C4-2B (cell line): Measurements from ENCODE around the gene MATR3.
"Not testable (repeated sequence)": the region's sequence is repeated elsewhere in the genome, so short reads cannot be mapped to it uniquely, and the experiment has no call there.

Source experiments
- H3K27ac ChIP-seq: fragments of 450-650 bp; 2 replicates; pipeline ENCODE4 v1.5.1; 2017
- CTCF ChIP-seq: fragments of 450-650 bp; conservative IDR thresholded peaks from 2 replicates; pipeline ENCODE4 v1.5.1; 2017; ENCODE audit warnings: mild to moderate bottlenecking
- ZFX ChIP-seq: fragments of 450-650 bp; IDR thresholded peaks from 2 replicates; pipeline ENCODE4 v1.6.1; 2017

The MATR3 gene

GRCh38 chr5:139342423-139342723 lies 48.8 kb downstream of the MATR3 start:
- H3K27ac ChIP-seq = peak overlapping the region; percentile 94
- TF ChIP-seq CTCF (no peak), ZFX (no peak)

GRCh38 chr5:139343476-139343875 lies 49.9 kb downstream of the MATR3 start:
- no peak overlapping the region for H3K27ac ChIP-seq
- TF ChIP-seq ZFX = no peak
- TF ChIP-seq CTCF = no peak

DNA sequence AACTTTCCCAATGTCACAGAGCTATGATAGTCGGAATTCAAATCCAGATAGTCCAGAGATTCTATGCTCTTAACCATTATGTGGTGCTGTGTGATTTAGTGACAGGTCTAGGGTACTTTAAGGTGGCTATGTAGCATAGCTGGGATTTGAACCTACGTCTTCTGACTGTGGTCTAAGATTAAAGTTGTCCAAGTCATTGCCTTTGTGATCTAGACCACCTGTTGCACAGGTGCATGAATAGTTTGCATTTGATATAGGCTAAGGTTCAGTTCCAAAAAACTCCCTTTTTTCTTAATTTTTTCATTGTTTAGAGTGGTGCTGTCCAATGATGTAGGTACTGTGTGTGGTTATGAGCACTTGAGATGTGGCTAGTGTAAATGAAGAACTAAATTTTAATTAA lies 50.6 kb downstream of the MATR3 start:
- TF ChIP-seq ZFX (no peak), CTCF (no peak)
- no peak overlapping the region for H3K27ac ChIP-seq

GRCh38 chr5:139345442-139345841 lies 51.9 kb downstream of the MATR3 start:
- not testable (repeated sequence) for H3K27ac ChIP-seq

DNA sequence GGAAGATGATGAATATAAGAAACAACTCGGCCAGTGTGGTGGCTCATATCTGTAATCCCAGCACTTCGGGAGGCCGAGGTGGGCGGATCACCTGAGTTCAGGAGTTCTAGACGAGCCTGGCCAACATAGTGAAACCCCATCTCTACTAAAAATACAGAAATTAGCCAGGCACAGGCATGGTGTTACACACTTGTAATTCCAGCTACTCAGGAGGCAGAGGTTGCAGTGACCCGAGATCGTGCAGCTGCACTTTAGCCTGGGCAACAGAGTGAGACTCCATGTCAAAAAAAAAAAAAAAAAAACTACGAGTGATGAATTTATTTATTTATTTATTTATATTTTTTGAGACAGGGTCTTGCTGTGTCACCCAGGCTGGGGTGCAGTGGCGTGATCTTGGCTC lies 54.3 kb downstream of the MATR3 start:
- not testable (repeated sequence) for H3K27ac ChIP-seq

- TF ChIP-seq CTCF (no peak), ZFX (no peak)
- no peak overlapping the region for H3K27ac ChIP-seq
Measured at GRCh38 chr5:139354186-139354585, 60.6 kb downstream of the MATR3 start.

DNA sequence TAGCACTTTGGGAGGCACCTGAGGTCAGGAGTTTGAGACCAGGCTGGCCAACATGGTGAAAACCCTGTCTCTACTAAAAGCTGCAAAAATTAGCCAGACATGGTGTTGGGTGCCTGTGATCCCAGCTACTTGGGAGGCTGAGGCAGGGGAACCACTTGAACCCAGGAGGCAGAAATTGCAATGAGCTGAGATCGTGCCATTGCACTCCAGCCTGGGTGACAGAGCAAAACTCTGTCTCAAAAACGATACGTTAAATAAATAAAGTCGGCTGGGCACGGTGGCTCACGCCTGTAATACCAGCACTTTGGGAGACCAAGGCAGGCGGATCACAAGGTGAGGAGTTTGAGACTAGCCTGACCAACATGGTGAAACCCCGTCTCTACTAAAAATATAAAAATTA lies 62.4 kb downstream of the MATR3 start:
- H3K27ac ChIP-seq = not testable (repeated sequence)

GRCh38 chr5:139358064-139358463 lies 64.5 kb downstream of the MATR3 start:
- no peak overlapping the region for H3K27ac ChIP-seq
- TF ChIP-seq CTCF = no peak
- no peak for TF ChIP-seq ZFX

GRCh38 chr5:139360384-139360783 lies 66.8 kb downstream of the MATR3 start:
- H3K27ac ChIP-seq = no peak overlapping the region
- TF ChIP-seq CTCF (no peak), ZFX (no peak)
